Eye (tissue), 1 donor: ENCODE data around the gene ADGRL2.

Source experiments
- DNase-seq: peaks from one replicate; pipeline ENCODE4 v3.0.0-alpha.2; 2015

Gene ADGRL2

GRCh38 chr1:82000221-82000620 is 199.5 kb downstream of the ADGRL2 start:
- no peak for DNase-seq

- DNase-seq, result no peak
Observed at GRCh38 chr1:82001345-82001744, 200.6 kb downstream of the ADGRL2 start.

GRCh38 chr1:82007804-82008203 is 207.1 kb downstream of the ADGRL2 start:
- no peak for DNase-seq

GRCh38 chr1:82013702-82014101 is 213.0 kb downstream of the ADGRL2 start:
- no peak for DNase-seq

- DNase-seq, result no peak
Observed at GRCh38 chr1:82015444-82015843, 214.7 kb downstream of the ADGRL2 start.

GRCh38 chr1:82018319-82018718 is 217.6 kb downstream of the ADGRL2 start:
- no peak for DNase-seq

- no peak for DNase-seq
Observed at GRCh38 chr1:82019508-82019907, 218.8 kb downstream of the ADGRL2 start.

GRCh38 chr1:82030830-82031229 is 230.1 kb downstream of the ADGRL2 start:
- DNase-seq, result no peak

- DNase-seq, result no peak
Observed at GRCh38 chr1:82032068-82032467, 231.3 kb downstream of the ADGRL2 start.

GRCh38 chr1:82034812-82035211 is 234.1 kb downstream of the ADGRL2 start:
- DNase-seq, result no peak
